ENCODE data around the gene LHX4. TPM values are rescaled to one million over a fixed set of nuclear protein-coding genes. Genes with fewer than 3 reads are reported as not detected.

The LHX4 gene
- total and polyA plus RNA-seq, 2 of the 13 experiments (the other 11 are each of a cell fraction or from before 2014, with no cell fraction given), result 0.03 to 0.07 TPM

DNA sequence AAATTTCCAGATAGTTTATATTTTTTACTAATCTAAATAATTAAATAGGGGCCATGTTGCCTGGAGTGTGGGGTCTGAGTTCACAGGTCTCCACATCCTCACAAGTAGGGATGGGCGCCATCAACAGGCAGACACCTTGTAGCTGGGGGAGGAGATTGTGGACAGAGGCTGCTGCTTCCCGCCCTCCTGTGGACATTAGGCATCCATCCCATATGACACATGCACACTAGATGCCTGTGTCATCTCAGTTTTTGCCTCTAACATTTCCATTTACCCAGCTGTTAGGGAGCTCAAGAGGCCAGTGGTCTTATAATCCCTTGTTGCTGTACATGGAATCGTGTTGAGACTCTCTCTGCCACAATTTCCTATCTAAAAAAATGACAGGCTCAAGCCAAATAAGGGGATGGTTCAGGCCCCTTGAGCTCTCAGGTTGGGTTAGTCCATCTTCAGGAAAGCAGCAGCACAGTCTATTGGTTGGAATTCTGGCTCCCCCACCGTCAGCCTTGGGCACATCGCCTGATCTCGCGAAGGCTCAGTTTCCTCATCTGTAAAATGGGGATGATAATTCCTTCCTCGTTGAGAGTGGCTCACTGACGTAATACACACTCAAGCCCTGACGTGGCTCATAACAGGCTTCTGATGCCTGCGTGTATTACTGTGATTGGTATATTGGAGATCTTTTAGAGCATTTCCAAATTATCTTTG lies 13.6 kb downstream of the LHX4 start:
- H3K9me3 ChIP-seq (ENCODE audit: low read length), result no peaks in the 10 kb centered on the region
- ChIA-PET POLR2A (no interaction called here), CTCF (ENCODE audit: low intra/inter-chr PET ratio, low total read pairs) (no interaction called here)
- FAIRE-seq (no peak), ATAC-seq (peak; percentile 44), DNase-seq (ENCODE audit: low spot score) (peak; percentile 39)
- H3K27me3 ChIP-seq (ENCODE audit: control insufficient read depth in 1 of 2, insufficient read depth in 2 of 2, low read length in 2 of 2), result peaks cover 0 to 33% of the 10 kb centered on the region in 2 experiments; a peak in 3 of 5 replicates
- no peaks in the 10 kb centered on the region for H3K36me3 ChIP-seq (replicated peaks in 1 of 2; ENCODE audit: control insufficient read depth in 1 of 2, insufficient read depth in 2 of 2, low read length in 2 of 2)
- no peaks in the 10 kb centered on the region for H3K79me2 ChIP-seq (ENCODE audit: insufficient read depth, low read length)
- intact Hi-C loops (cut with micrococcal nuclease; ENCODE audit: unreplicated experiment) (loop anchor here (10.0 kb wide), 1 partner anchor 59 kb away; no protein-coding TSS in a partner anchor), in situ Hi-C loops (cut with HindIII; ENCODE audit: extremely low pct_ligation_motif_present, low pct_unique_long_range_greater_than_20kb) (no loop called here)
- H3K4me3 ChIP-seq (replicated peaks in 1 of 3; ENCODE audit: insufficient read depth in 1 of 3, low read depth in 2 of 3, low read length in 3 of 3), result no peak overlapping the region
- BruUV-seq (replicated peaks), result no TSS peak
- TF ChIP-seq TFDP1 (CRISPR knock-in tag; IDR thresholded peaks at IDR 0.05; ENCODE audit: borderline replicate concordance) (peak; percentile 14; the same call in 1 of the 2 replicates), SOX6 (IDR thresholded peaks at IDR 0.05) (no peak), SOX6 (CRISPR knock-in tag; IDR thresholded peaks at IDR 0.05) (no peak), CTCF (CRISPR knock-in tag; IDR thresholded peaks at IDR 0.05) (peak; percentile 40), ZSCAN20 (CRISPR knock-in tag; IDR thresholded peaks at IDR 0.05; ENCODE audit: borderline replicate concordance) (no peak), ZNF629 (CRISPR knock-in tag; conservative IDR thresholded peaks at IDR 0.05) (peak; percentile 88)
- TF ChIP-seq, protein P1, sequence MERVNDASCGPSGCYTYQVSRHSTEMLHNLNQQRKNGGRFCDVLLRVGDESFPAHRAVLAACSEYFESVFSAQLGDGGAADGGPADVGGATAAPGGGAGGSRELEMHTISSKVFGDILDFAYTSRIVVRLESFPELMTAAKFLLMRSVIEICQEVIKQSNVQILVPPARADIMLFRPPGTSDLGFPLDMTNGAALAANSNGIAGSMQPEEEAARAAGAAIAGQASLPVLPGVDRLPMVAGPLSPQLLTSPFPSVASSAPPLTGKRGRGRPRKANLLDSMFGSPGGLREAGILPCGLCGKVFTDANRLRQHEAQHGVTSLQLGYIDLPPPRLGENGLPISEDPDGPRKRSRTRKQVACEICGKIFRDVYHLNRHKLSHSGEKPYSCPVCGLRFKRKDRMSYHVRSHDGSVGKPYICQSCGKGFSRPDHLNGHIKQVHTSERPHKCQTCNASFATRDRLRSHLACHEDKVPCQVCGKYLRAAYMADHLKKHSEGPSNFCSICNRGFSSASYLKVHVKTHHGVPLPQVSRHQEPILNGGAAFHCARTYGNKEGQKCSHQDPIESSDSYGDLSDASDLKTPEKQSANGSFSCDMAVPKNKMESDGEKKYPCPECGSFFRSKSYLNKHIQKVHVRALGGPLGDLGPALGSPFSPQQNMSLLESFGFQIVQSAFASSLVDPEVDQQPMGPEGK (CRISPR knock-in tag; IDR thresholded peaks at IDR 0.05), result 0 out of 2 replicates have a peak, but pooled peaks have one; percentile 22
- WGBS (ENCODE audit: low lambda C conversion rate), result 55% methylated on average over 11 of the region's 11 CpGs
- peaks cover 42% of the 10 kb centered on the region for H3K4me1 ChIP-seq (ENCODE audit: insufficient read depth, low read length)
- no peak overlapping the region for H3K4me2 ChIP-seq (ENCODE audit: low read depth, low read length)
- H3K9ac ChIP-seq (ENCODE audit: insufficient read depth, low read depth, low read length), result no peak overlapping the region
- no peak overlapping the region for H2AFZ ChIP-seq (ENCODE audit: low read length)
- no peaks in the 10 kb centered on the region for H4K20me1 ChIP-seq (ENCODE audit: insufficient read depth, low read length)
- no peak overlapping the region for H3K27ac ChIP-seq (ENCODE audit: extremely low read length, insufficient read depth, low read length)
